ENCODE measurements around the gene ARHGAP8. TPM values are rescaled to one million over a fixed set of nuclear protein-coding genes. Genes with fewer than 3 reads are reported as not detected.

Gene ARHGAP8
- total RNA-seq, 1 donor from 2014 or later, result 0.49 TPM

DNA sequence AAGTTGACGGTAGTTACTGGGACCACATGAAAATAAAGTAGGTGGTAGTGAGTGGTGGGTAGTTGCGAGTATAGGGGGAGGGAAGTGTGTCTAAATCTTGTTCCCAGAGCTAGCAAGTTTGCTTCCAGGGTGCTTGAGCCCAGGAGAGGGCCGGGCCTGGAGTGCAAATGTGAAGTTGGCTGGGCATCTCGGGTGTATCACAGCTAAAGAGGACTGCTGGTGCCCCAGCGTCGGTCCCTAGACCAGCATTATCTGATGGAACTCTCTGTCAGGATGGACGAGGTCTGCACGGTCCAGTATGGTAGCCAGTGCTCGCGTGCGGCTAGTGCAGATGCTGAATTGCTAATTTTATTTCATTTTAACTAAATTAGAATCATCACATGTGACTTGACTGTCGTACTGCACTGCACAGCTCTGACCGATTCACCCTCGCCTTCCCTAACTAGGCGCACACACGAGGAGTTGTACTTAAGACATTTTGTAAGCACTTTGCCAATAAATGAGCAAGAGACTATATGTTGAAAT lies 75.4 kb downstream of the ARHGAP8 start:
- H3K9me3 Mint-ChIP-seq, result no peaks in the 10 kb centered on the region

DNA sequence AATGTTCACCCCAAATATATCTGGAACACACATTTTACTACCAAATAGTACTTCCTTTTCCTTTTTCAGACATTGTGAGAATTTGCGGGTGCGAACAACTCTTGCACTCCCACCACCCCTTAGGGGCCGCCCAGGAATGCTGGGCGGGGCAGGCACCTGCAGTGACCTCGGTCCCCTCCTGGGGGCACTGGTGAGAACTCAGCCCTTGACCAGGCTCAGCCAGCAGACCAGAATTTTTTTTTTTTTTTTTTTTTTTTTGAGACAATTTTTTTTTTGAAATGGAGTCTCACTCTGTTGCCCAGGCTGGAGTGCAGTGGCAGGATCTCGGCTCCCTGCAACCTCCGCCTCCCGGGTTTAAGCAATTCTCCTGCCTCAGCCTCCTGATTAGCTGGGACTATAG lies 75.8 kb downstream of the ARHGAP8 start:
- peaks cover 17% of the 10 kb centered on the region for H3K27me3 Mint-ChIP-seq
- H3K36me3 Mint-ChIP-seq (ENCODE audit: low read depth), result no peaks in the 10 kb centered on the region
- no peak overlapping the region for H3K4me3 Mint-ChIP-seq
- intact Hi-C loops (cut with micrococcal nuclease), result no loop called here
- ChIA-PET POLR2A (no interaction called here), CTCF (interaction anchor here (0.7 kb wide), 1 partner anchor 725 kb away, joined by 3 read pairs; no protein-coding TSS in a partner anchor)
- H3K27ac Mint-ChIP-seq, result no peak overlapping the region
- H3K4me1 Mint-ChIP-seq, result no peaks in the 10 kb centered on the region
- ATAC-seq (ENCODE audit: low read depth) (no peak), DNase-seq (no peak)
- H3K9me3 Mint-ChIP-seq, result no peaks in the 10 kb centered on the region
- TF ChIP-seq, protein P1, sequence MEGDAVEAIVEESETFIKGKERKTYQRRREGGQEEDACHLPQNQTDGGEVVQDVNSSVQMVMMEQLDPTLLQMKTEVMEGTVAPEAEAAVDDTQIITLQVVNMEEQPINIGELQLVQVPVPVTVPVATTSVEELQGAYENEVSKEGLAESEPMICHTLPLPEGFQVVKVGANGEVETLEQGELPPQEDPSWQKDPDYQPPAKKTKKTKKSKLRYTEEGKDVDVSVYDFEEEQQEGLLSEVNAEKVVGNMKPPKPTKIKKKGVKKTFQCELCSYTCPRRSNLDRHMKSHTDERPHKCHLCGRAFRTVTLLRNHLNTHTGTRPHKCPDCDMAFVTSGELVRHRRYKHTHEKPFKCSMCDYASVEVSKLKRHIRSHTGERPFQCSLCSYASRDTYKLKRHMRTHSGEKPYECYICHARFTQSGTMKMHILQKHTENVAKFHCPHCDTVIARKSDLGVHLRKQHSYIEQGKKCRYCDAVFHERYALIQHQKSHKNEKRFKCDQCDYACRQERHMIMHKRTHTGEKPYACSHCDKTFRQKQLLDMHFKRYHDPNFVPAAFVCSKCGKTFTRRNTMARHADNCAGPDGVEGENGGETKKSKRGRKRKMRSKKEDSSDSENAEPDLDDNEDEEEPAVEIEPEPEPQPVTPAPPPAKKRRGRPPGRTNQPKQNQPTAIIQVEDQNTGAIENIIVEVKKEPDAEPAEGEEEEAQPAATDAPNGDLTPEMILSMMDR (IDR thresholded peaks at IDR 0.05), result no peak

More for the DNA sequence above, 75.4 kb downstream of the ARHGAP8 start:
- H3K27me3 Mint-ChIP-seq, result peaks cover 17% of the 10 kb centered on the region
- ATAC-seq (ENCODE audit: low read depth) (no peak), DNase-seq (no peak)
- TF ChIP-seq, protein P1 (IDR thresholded peaks at IDR 0.05), result no peak
- ChIA-PET CTCF (no interaction called here), POLR2A (no interaction called here)
- H3K27ac Mint-ChIP-seq, result no peak overlapping the region
- H3K4me3 Mint-ChIP-seq, result no peak overlapping the region
- intact Hi-C loops (cut with micrococcal nuclease), result no loop called here
- H3K4me1 Mint-ChIP-seq, result no peaks in the 10 kb centered on the region
- H3K36me3 Mint-ChIP-seq (ENCODE audit: low read depth), result no peaks in the 10 kb centered on the region

DNA sequence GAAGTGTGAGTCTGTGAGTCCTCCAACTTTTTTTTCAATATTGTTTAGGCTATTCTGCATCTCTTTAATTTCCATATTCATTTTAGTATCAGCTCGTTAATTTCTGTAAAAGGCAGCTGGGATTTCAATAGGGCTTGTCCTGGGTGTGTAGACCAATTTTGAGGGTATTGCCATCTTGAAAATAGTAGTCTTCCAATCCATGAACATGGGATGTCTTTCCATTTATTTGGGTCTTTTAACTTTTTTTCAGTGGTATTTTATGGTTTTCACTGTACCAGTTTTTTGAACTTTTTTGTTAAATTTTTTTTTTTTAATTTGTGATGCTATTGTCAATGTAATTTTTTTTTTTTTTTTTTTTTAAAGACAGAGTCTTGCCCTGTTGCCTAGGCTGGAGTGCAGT lies 79.5 kb downstream of the ARHGAP8 start:
- POLR2A ChIA-PET, result no interaction called here
- TF ChIP-seq, protein P1 (IDR thresholded peaks at IDR 0.05), result no peak
- no peak for ATAC-seq (ENCODE audit: low read depth)
- Mint-ChIP-seq H3K4me1 (no peaks in the 10 kb centered on the region), H3K9me3 (peaks cover 7% of the 10 kb centered on the region), H3K36me3 (ENCODE audit: low read depth) (no peaks in the 10 kb centered on the region), H3K27ac (no peak overlapping the region), H3K4me3 (no peak overlapping the region), H3K27me3 (peaks cover 18% of the 10 kb centered on the region)
- CTCF ChIA-PET, result no interaction called here
- intact Hi-C loops (cut with micrococcal nuclease), result no loop called here
- no peak for DNase-seq

DNA sequence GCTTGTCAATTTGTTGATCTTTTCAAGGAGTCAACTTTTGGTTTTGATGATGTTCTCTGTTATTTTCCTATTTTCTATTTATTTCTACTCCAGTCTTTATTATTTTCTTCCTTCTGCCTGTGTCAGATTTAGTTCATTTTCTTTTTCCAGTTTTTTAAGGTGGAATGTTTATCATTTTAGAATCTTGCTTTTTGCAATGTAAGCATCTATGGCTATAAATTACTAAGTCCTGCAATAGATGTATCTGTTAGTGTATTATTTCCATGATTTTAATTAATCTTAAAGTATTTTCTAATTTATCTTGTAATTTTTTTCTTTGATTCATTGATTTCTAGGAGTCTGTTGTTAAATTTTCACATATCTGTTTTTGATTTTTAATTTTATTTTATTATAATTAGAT lies 81.7 kb downstream of the ARHGAP8 start:
- Mint-ChIP-seq H3K36me3 (ENCODE audit: low read depth) (no peaks in the 10 kb centered on the region), H3K9me3 (peaks cover 7% of the 10 kb centered on the region), H3K27me3 (peaks cover 8% of the 10 kb centered on the region), H3K4me1 (no peaks in the 10 kb centered on the region), H3K27ac (no peak overlapping the region), H3K4me3 (no peak overlapping the region)
- CTCF ChIA-PET, result no interaction called here
- intact Hi-C loops (cut with micrococcal nuclease), result no loop called here
- TF ChIP-seq, protein P1 (IDR thresholded peaks at IDR 0.05), result no peak
- DNase-seq (no peak), ATAC-seq (ENCODE audit: low read depth) (no peak)
- POLR2A ChIA-PET, result no interaction called here

DNA sequence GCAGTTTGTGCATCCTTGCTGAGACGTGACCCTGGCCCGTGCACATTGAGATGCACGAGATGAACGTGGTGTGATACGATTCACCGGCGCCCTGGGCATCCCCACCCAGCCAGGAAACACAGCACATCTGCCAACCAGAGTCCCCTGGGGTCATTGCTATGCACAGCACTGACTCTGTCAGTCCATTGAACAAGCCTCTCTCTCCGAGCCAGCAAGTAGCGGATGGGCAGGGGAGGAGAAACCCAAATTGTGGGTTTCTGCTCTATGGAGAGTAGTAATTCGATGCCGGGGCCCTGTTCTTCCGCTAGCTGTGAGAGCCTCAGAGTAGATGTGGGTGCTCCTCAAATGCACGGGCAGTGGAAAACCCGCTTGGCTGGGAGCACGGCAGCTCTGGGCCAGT lies 85.1 kb downstream of the ARHGAP8 start:
- no peak overlapping the region for H3K4me3 Mint-ChIP-seq
- ChIA-PET POLR2A (no interaction called here), CTCF (no interaction called here)
- peaks cover 7% of the 10 kb centered on the region for H3K9me3 Mint-ChIP-seq
- H3K4me1 Mint-ChIP-seq, result no peaks in the 10 kb centered on the region
- ATAC-seq (ENCODE audit: low read depth) (no peak), DNase-seq (no peak)
- intact Hi-C loops (cut with micrococcal nuclease), result no loop called here
- no peaks in the 10 kb centered on the region for H3K36me3 Mint-ChIP-seq (ENCODE audit: low read depth)
- TF ChIP-seq, protein P1 (IDR thresholded peaks at IDR 0.05), result no peak
- H3K27me3 Mint-ChIP-seq, result peaks cover 14% of the 10 kb centered on the region
- H3K27ac Mint-ChIP-seq, result no peak overlapping the region
